ENCODE results near the gene HAVCR1.

DNA sequence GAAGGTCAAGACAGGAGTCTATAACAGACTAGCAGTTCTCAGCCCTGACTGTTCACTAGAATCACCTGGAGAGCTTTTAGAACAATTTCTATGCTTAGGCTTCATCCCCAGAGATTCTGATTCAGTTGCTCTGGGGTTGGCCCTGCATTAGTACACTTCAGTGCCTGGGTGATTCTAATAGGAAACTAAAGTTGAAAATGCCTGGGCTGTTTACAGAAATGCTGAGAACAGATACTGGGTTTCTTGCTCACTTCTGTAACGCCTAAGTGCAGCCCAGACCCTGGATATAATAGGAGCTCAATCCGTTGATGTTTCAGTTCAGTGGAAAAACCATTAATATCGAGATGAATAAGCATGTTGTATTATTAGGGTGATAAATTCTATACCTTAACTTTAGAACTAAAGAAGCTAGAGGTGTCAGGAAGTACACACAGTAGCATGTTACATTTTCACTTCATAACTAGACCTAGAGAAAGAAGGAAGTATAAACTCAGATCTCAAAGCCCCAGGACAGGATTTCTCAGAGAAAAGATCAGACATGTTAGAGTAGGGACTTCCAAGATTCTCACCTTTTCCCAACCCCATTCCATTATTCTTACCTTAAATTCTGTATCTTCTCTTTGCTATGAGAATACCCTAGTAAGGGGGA is 29.6 kb upstream of the HAVCR1 start:
- no peak for TF ChIP-seq EZH2 (IDR thresholded peaks at IDR 0.05; ENCODE audit: low read depth)
- TF ChIP-seq, protein P1, sequence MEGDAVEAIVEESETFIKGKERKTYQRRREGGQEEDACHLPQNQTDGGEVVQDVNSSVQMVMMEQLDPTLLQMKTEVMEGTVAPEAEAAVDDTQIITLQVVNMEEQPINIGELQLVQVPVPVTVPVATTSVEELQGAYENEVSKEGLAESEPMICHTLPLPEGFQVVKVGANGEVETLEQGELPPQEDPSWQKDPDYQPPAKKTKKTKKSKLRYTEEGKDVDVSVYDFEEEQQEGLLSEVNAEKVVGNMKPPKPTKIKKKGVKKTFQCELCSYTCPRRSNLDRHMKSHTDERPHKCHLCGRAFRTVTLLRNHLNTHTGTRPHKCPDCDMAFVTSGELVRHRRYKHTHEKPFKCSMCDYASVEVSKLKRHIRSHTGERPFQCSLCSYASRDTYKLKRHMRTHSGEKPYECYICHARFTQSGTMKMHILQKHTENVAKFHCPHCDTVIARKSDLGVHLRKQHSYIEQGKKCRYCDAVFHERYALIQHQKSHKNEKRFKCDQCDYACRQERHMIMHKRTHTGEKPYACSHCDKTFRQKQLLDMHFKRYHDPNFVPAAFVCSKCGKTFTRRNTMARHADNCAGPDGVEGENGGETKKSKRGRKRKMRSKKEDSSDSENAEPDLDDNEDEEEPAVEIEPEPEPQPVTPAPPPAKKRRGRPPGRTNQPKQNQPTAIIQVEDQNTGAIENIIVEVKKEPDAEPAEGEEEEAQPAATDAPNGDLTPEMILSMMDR (conservative IDR thresholded peaks at IDR 0.05), result no peak

Measured in PC-9 (cell line).